GM19193 (cell line): ENCODE measurements around the gene PARD3.

ENCODE experiments used
- POLR2A ChIP-seq: IDR thresholded peaks from 4 replicates; pipeline ENCODE4 v1.6.1; 2011; ENCODE audit not compliant: insufficient read depth, insufficient read length; ENCODE audit errors: extremely low read depth

PARD3 gene

DNA sequence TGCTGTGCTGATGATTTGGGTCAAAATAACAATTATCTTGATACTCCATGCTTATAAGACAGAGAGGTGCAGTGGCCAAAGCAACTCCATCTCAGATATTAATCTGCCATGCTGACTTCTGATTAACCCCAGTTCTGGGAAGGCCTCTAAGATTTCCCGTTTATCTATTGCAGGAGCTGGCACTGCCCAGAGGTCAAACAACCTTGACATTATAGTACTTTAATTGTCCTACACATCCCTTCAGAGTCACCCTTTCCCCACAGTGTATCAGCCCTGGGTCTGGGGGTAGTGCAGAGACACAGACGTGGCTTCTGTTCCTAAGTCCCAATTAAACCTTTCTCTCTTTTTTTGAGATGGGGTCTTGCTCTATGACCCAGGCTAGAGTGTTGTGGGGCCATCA is 63.8 kb downstream of the PARD3 start:
- TF ChIP-seq POLR2A, result no peak

DNA sequence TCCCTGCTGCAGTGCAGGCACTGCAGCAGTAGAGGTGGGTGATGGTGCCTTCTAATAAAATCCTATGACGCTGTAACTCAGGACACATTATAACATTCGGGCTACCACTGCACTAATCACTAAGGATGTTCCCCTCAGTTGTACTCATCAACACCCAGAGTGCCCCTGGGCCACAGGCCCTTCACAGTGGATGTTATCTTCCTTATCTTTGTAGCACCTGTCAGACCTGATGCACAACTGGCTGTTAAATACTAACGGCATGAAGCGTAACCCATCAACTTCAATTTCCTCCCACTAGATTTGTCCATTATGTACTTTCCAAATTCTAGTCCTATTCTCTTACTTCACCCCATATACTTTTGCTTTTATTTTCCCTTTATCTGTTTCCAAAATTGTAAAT is 66.3 kb downstream of the PARD3 start:
- no peak for TF ChIP-seq POLR2A

- no peak for TF ChIP-seq POLR2A
Observed at GRCh38 chr10:34748357-34748756, 66.7 kb downstream of the PARD3 start.

- no peak for TF ChIP-seq POLR2A
Observed at GRCh38 chr10:34746094-34746493, 69.0 kb downstream of the PARD3 start.

DNA sequence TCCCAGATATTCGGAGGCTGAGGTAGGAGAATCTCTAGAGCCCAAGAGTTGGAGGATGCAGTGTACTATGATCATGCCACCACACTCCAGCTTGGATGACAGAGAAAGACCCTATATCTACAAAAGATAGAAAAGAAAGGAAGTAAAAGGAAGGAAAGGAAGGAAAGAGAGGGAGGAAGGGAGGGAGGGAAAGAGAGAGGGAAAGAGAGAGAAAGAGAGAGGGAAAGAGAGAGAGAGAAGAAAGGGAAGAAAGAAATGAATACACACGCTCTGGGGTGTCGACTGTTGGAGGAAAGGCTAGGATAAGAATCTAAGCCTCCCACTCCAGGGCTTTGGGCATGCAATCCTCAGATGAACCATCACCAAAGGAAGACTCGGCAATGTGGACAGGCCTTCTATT is 69.9 kb downstream of the PARD3 start:
- TF ChIP-seq POLR2A, result no peak

GRCh38 chr10:34744590-34744989 is 70.5 kb downstream of the PARD3 start:
- no peak for TF ChIP-seq POLR2A

DNA sequence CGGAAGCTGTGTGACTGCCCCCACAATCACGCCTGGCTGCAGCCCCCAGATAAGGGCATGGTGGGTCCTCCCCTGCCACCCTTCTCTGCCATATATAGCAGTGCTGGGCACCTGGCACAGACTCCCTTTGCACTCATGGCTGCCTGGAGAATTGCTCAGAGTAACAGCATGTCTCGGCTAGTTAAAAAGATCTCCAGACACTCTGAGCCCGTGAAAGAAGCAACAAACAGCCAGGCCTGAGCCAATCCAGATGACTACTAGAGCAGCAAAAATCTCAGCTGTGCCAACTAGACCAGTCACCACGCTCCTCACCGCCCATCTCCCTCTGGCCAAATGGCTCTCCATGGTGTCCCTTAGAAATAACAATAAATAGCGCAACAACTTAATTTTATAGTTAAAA is 71.3 kb downstream of the PARD3 start:
- no peak for TF ChIP-seq POLR2A

- no peak for TF ChIP-seq POLR2A
Observed at GRCh38 chr10:34742456-34742855, 72.6 kb downstream of the PARD3 start.

DNA sequence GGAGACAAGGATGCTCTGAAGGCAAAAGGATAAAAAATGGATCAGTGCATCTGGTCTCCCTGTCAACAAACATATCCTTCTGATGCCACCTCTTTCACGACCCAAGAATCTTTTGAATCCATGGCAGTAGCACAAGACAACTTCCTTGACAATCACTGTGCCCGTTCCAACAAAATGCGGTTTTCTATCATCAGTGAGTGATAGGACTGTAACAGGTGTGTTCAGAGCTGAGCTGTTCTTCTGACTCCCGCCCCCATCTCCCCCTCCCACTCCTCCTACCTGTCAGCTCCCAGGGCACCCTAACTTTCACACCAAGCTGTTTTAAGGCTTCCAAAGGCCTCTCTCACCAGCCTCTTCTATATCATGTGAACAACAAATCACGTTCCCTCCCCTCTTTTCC is 74.8 kb downstream of the PARD3 start:
- TF ChIP-seq POLR2A, result no peak

GRCh38 chr10:34739915-34740314 is 75.2 kb downstream of the PARD3 start:
- no peak for TF ChIP-seq POLR2A

GRCh38 chr10:34737772-34738169 is 77.3 kb downstream of the PARD3 start:
- no peak for TF ChIP-seq POLR2A

DNA sequence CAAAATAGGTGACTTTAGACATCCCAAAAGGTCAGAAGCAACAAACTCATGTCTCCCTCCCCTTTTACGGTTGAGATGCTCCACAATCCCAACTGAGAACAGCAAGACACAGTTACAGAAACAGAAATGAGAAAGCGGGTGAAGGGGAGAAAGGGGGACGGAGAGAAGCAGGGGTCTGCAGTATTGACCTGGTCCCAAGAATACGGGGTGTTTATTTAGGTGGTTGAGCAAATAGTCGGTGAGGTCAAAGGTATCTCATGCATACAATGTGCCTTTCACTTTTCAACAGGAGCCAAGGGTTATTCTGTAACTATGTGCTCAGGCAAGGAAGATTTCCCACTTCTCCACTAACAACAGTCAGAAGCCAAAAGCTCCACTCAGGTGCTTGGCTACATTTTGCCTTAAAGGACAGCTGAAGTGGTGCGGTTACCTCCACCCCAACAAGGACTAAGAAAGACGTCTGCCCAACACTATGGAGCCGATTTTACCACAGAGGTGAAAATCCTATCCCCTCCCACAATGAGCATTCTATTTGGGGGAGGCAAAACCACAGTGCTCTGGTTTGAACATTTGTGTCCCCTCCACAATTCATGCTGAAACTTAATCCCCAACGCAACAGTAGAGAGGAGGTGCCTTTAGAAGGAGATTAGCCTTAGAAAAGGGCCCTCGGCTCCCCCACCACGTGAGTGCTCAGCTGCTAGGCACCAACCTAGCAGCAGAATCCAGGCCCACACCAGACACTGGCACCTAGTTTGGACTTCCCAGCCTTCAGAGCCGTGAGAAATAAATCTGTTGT is 77.9 kb downstream of the PARD3 start:
- no peak for TF ChIP-seq POLR2A

DNA sequence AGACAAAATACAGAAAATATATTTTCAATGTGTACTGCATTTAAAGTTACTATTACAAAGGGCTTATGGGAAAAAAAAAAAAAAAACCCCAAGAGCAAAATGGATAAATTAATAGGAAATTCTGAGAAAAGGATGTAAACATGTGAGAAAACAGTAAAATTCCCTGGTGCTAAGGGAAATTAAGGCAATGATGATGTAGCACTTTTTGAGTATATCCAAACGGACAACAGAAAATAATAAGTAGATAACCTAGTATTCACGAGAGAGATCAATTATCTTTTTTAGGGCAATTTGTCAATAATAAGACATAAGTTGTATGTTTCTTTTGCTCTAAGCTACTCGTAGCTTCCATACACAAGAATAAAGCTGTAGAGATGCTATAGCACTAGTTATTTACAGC is 80.2 kb downstream of the PARD3 start:
- no peak for TF ChIP-seq POLR2A

- TF ChIP-seq POLR2A, result no peak
Observed at GRCh38 chr10:34732926-34733325, 82.2 kb downstream of the PARD3 start.

- no peak for TF ChIP-seq POLR2A
Observed at GRCh38 chr10:34731885-34732701, 83.0 kb downstream of the PARD3 start.

DNA sequence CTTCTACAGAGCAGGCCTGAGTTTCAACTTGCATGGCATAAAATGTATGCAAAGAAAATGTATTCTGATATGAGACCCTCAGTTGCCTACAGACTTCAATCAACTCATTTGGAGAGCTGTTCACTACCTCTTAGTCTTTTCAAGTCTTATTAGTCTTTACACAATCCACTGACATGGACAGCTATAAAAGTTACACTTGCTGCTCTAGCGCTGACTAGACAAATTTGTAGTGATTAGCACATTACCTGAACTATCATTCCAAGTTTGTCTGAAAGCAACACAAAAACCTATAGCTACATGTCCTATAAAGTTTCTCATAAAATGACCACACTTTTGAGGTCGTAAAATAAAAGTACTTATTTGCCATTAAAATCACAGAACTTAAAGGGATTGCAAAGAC is 83.9 kb downstream of the PARD3 start:
- no peak for TF ChIP-seq POLR2A
